C4-2B (cell line): Measurements from ENCODE around the gene TMEM135.

Source experiments
- ZFX ChIP-seq: fragments of 450-650 bp; IDR thresholded peaks from 2 replicates; pipeline ENCODE4 v1.6.1; 2017
- TF ChIP-seq, protein P1 (sequence below): fragments of 450-650 bp; conservative IDR thresholded peaks from 2 replicates; pipeline ENCODE4 v1.5.1; 2017; ENCODE audit warnings: mild to moderate bottlenecking

DNA sequence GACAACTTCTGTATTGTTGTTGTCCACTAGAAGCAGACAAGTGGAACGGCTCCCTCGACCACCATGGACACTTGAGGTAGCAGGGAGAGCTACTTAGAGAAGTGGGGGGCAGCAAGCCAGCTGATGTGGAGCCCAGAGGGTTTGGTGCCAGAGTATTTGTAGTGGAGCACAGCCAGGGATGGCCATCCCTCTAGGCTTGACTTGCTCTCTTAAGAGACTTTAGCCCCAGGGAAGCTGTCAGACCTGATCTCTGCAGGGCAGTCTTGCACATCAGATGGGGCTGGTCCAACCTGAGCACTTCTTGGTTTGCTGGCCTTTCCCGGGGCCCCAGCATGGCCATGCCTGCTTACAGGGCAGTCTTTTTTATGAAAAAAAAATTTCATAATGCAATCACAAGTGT is 15.0 kb upstream of the TMEM135 start:
- TF ChIP-seq, protein P1, sequence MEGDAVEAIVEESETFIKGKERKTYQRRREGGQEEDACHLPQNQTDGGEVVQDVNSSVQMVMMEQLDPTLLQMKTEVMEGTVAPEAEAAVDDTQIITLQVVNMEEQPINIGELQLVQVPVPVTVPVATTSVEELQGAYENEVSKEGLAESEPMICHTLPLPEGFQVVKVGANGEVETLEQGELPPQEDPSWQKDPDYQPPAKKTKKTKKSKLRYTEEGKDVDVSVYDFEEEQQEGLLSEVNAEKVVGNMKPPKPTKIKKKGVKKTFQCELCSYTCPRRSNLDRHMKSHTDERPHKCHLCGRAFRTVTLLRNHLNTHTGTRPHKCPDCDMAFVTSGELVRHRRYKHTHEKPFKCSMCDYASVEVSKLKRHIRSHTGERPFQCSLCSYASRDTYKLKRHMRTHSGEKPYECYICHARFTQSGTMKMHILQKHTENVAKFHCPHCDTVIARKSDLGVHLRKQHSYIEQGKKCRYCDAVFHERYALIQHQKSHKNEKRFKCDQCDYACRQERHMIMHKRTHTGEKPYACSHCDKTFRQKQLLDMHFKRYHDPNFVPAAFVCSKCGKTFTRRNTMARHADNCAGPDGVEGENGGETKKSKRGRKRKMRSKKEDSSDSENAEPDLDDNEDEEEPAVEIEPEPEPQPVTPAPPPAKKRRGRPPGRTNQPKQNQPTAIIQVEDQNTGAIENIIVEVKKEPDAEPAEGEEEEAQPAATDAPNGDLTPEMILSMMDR: no peak
- TF ChIP-seq ZFX: no peak
